ENCODE data around the gene JSRP1. TPM values are rescaled to one million over a fixed set of nuclear protein-coding genes. Genes with fewer than 3 reads are reported as not detected.

Gene JSRP1
- total RNA-seq, 2 experiments from 2014 or later: 1.5 to 15.9 TPM

- 0 out of 2 replicates have a peak, but pooled peaks cover 6% of the 10 kb centered on the region for H3K9me3 ChIP-seq (ENCODE audit: low read length)
- H3K9me2 ChIP-seq (ENCODE audit: insufficient read depth, low read length): no peaks in the 10 kb centered on the region
- intact Hi-C loops (cut with micrococcal nuclease; ENCODE audit: unreplicated experiment): no loop called here
- TF ChIP-seq CTCF (conservative IDR thresholded peaks at IDR 0.05; ENCODE audit: low read length) (no peak), EZH2phosphoT487 (IDR thresholded peaks at IDR 0.05; ENCODE audit: borderline replicate concordance, low read depth, low read length) (no peak)
- H2AFZ ChIP-seq (ENCODE audit: low read length): peak overlapping the region; percentile 69; the same call in 1 of the 2 replicates
- peak overlapping the region; percentile 21 for H3K27ac ChIP-seq (ENCODE audit: low read depth, low read length, poor library complexity, severe bottlenecking)
- H3K36me3 ChIP-seq (ENCODE audit: insufficient read depth, low read length): no peaks in the 10 kb centered on the region
- H3K79me2 ChIP-seq (ENCODE audit: insufficient read depth, low read depth, low read length): no peaks in the 10 kb centered on the region
- peak; percentile 47 for DNase-seq (ENCODE audit: low spot score)
- CTCF ChIA-PET (ENCODE audit: unreplicated experiment): interaction anchor here (0.9 kb wide), 1 partner anchor 21 kb away, joined by 3 read pairs; no protein-coding TSS in a partner anchor
- BruUV-seq (replicated peaks): no TSS peak
- H3K4me3 ChIP-seq (ENCODE audit: low read depth, low read length, poor library complexity, severe bottlenecking): no peak overlapping the region
- H4K20me1 ChIP-seq (ENCODE audit: insufficient read depth, low read length): no peaks in the 10 kb centered on the region
- POLR2A ChIA-PET: interaction anchor here (0.7 to 2.4 kb wide), 3 partner anchors 11 to 367 kb away, joined by 3 to 11 read pairs (median 4); no protein-coding TSS in a partner anchor
- peak overlapping the region; percentile 43 for H3K4me2 ChIP-seq (ENCODE audit: low read length)
- peaks cover 64% of the 10 kb centered on the region for H3K4me1 ChIP-seq (ENCODE audit: insufficient read depth, low read length, poor library complexity, severe bottlenecking)
Measured at GRCh38 chr19:2260341-2260805, 4.2 kb upstream of the JSRP1 start.

- POLR2A ChIA-PET: interaction anchor here (0.6 to 2.4 kb wide), 5 partner anchors 9 to 1243 kb away, joined by 3 to 11 read pairs (median 4); partner anchors contain the start of gene AMH
- no peaks in the 10 kb centered on the region for H3K9me2 ChIP-seq (ENCODE audit: insufficient read depth, low read length)
- CTCF ChIA-PET (ENCODE audit: unreplicated experiment): interaction anchor here (0.9 kb wide), 1 partner anchor 20 kb away, joined by 3 read pairs; no protein-coding TSS in a partner anchor
- peak overlapping the region; percentile 26 for H3K27ac ChIP-seq (ENCODE audit: low read depth, low read length, poor library complexity, severe bottlenecking)
- BruUV-seq (replicated peaks): no TSS peak
- no peak overlapping the region for H3K4me3 ChIP-seq (ENCODE audit: low read depth, low read length, poor library complexity, severe bottlenecking)
- peaks cover 58% of the 10 kb centered on the region for H3K4me1 ChIP-seq (ENCODE audit: insufficient read depth, low read length, poor library complexity, severe bottlenecking)
- no peaks in the 10 kb centered on the region for H4K20me1 ChIP-seq (ENCODE audit: insufficient read depth, low read length)
- no peaks in the 10 kb centered on the region for H3K36me3 ChIP-seq (ENCODE audit: insufficient read depth, low read length)
- H3K4me2 ChIP-seq (ENCODE audit: low read length): 0 out of 2 replicates have a peak overlapping the region, but pooled peaks have one; percentile 18
- H3K79me2 ChIP-seq (ENCODE audit: insufficient read depth, low read depth, low read length): no peaks in the 10 kb centered on the region
- intact Hi-C loops (cut with micrococcal nuclease; ENCODE audit: unreplicated experiment): no loop called here
- no peak overlapping the region for H2AFZ ChIP-seq (ENCODE audit: low read length)
- TF ChIP-seq CTCF (conservative IDR thresholded peaks at IDR 0.05; ENCODE audit: low read length) (no peak), EZH2phosphoT487 (IDR thresholded peaks at IDR 0.05; ENCODE audit: borderline replicate concordance, low read depth, low read length) (no peak)
- DNase-seq (ENCODE audit: low spot score): no peak
- 0 out of 2 replicates have a peak, but pooled peaks cover 6% of the 10 kb centered on the region for H3K9me3 ChIP-seq (ENCODE audit: low read length)
Measured at GRCh38 chr19:2259336-2259735, 3.1 kb upstream of the JSRP1 start.
